Measurements from ENCODE around the gene ZNF189.

- TF ChIP-seq CTCF (IDR thresholded peaks at IDR 0.05; ENCODE audit: borderline replicate concordance, extremely low read depth, low read length, poor library complexity, severe bottlenecking) (no peak), EZH2 (IDR thresholded peaks at IDR 0.05; ENCODE audit: borderline replicate concordance, low read depth, low read length, severe bottlenecking) (no peak)
Observed at GRCh38 chr9:101419863-101420262, 21.2 kb downstream of the ZNF189 start.
